Mesodermal cell (in vitro differentiated cells): ENCODE results near the gene VGF.

Experiments
- H3K27ac ChIP-seq: 2 replicates; pipeline ENCODE4 v1.7.0; 2013; ENCODE audit warnings: mild to moderate bottlenecking, low read depth, low read length, moderate library complexity; ENCODE audit not compliant: severe bottlenecking
- H3K36me3 ChIP-seq: 2 replicates; pipeline ENCODE4 v1.7.1; 2013; ENCODE audit warnings: mild to moderate bottlenecking, low read length, moderate library complexity; ENCODE audit not compliant: control insufficient read depth, insufficient read depth
- H3K4me1 ChIP-seq: one replicate; pipeline ENCODE4 v1.7.1; 2013; ENCODE audit warnings: mild to moderate bottlenecking, low read length; ENCODE audit not compliant: insufficient read depth, control insufficient read depth, poor library complexity, severe bottlenecking
- H3K4me3 ChIP-seq: 2 replicates; pipeline ENCODE4 v1.7.0; 2013; ENCODE audit warnings: low read length, control low read depth, mild to moderate bottlenecking; ENCODE audit not compliant: insufficient read depth, poor library complexity, severe bottlenecking; ENCODE audit errors: extremely low read depth
- H3K9me3 ChIP-seq: 2 replicates; pipeline ENCODE4 v1.7.1; 2013; ENCODE audit warnings: mild to moderate bottlenecking, low read length, moderate library complexity; ENCODE audit not compliant: control insufficient read depth
- WGBS, 2 experiments: methylation state at CpG; one replicate each; pipeline ENCODE4 v1.1.5; 2013; ENCODE audit warnings: missing lambda C conversion rate in 2 of 2; ENCODE audit not compliant: insufficient coverage in 2 of 2; 5-methylcytosine and 5-hydroxymethylcytosine counted together

Gene VGF

DNA sequence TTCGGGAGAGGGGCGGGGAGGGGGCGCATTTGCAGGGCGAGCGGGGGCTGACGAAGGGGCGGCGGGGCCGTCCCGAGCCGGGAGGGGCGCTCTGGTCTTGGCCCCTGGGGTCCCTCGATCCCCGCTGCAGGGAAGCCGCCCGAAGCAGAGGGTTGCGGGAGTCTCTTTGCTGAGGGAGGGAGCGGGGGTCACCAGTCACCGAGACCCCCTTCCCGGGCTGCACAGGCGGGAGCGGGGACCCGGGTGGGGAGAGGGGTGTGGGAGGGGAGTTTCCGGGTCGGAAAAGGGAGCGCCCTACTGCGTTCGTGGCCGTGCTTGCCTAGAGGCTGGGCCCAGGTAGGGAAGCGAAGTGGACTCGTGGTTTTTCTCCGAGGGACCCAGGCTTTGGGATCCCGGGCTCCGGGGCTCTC lies 10.7 kb downstream of the VGF start:
- WGBS, 2 experiments: 1% methylated on average over 19 to 30 of the region's 34 CpGs
- Histone ChIP-seq H3K4me1 (peaks cover 20% of the 10 kb centered on the region), H3K4me3 (peak overlapping the region; percentile 87), H3K9me3 (no peaks in the 10 kb centered on the region), H3K27ac (no peak overlapping the region), H3K36me3 (peaks cover 32% of the 10 kb centered on the region)

DNA sequence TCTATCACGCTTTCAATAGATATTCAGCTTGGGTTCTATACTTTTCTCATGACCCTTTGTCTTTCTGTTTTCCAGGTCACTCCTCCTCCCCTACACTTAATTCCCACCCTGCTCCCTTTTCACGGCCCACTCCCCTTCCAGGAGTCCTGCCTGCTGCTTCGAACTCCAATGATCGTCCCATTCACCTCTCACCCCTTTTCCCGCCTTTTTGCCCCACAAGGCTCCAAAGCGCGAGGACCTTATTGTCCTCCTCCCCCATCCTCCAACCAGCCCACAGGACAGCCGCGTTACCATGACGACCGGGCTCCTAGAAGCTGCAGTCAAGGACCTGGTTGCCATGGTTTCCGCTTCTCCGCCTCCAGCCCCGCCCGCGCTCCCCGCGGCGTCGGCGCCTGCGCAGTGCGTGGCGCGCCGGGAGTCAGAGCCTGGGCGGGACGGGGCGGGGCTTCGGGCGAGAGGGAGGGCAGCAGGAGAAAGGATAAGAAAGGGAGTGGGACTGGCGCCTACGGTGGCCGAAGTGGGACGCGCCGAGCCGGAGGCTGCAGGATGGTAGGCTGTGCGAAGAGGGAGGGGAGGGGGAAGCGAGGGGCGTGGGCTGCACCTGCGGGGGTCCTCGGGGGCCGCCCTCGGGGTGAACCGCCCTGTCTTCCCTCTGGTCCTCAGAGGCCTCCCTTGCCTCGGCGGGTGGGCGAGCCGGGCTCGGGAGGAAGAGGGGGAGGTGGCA lies 11.2 kb downstream of the VGF start, which contains the start of gene AP1S1:
AP1S1 (plus strand) TSS at position 508 of the 724 bp plus-strand sequence; CDS start at position 547, 39 bp downstream.
- Histone ChIP-seq H3K4me3 (peak within 1 kb of the TSS; percentile 87), H3K9me3 (no peaks in the 10 kb centered on the region), H3K4me1 (peaks cover 15% of the 10 kb centered on the region), H3K36me3 (peaks cover 28% of the 10 kb centered on the region), H3K27ac (no peak within 1 kb of the TSS)
- WGBS, 2 experiments: 1 to 5% methylated on average over 27 to 32 of the region's 51 CpGs

DNA sequence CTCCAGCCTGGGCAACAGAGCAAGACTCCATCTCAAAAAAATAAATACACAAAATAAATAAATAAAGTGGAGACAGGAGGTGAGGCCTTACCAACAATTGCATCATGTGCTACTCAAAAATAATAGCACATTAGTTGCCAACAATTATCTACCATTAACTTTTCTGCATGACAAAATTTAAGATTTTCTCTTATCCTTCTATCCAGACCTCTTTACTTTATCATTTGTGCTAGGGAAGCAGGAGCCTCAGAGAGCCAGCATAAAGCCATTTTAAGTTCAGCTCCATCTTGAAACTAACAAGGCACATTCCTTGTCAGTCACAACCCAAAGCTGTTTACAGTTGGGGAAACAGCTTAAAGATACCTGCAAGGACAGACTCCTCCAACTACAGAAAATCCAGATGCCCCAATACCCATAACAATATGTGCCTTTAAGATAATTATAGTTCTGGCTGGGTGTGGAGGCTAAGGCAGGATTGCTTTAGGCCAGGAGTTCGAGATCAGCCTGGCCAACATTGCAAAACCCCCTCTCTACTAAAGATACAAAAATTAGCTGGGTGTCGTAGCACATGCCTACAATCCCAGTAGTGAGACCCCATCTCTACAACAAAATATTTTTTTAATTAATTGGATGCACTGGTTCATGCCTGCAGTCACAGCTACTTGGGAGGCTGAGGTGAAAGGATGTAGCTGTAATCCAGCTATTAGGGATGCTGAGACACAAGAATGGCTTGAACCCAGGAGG lies 13.3 kb downstream of the VGF start:
- Histone ChIP-seq H3K4me1 (peaks cover 12% of the 10 kb centered on the region), H3K4me3 (no peak overlapping the region), H3K9me3 (no peaks in the 10 kb centered on the region), H3K27ac (no peak overlapping the region), H3K36me3 (peaks cover 10% of the 10 kb centered on the region)
- 82% methylated on average over 2 of the region's 2 CpGs; no CpG with 5 or more reads in 1 of the 2 experiments for WGBS, 2 experiments

DNA sequence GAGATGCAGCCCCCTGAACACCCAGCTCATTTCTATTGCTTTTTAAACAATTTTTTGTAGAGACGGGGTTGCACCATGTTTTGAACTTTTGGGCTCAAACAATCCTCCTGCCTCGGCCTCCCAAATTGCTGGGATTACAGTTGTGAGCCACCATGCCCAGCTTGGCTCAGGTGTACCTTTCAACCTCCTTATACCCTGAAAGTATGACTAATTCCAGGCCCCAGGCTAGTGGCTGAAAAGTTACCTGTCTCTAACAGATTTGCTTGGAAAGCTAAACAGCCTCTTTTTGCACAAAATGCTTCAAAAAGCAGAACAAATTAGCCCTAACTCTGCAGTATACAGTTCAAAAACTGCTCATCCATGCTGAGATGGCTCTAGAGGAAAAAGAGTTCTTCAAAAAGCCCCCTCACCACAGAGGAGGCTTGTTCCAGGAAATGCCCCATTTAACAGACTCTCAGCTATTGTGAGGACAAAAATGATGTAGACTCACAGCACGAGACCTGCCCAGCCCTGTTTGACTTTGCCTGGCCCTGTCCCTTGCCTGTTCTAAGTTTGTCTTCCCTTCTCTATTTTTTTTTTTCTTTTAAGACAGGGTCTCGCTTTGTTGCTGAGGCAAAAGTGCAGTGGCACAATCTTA lies 24.5 kb downstream of the VGF start:
- no peak overlapping the region for H3K27ac ChIP-seq
- WGBS, 2 experiments: 88 to 91% methylated on average over 3 to 4 of the region's 4 CpGs

DNA sequence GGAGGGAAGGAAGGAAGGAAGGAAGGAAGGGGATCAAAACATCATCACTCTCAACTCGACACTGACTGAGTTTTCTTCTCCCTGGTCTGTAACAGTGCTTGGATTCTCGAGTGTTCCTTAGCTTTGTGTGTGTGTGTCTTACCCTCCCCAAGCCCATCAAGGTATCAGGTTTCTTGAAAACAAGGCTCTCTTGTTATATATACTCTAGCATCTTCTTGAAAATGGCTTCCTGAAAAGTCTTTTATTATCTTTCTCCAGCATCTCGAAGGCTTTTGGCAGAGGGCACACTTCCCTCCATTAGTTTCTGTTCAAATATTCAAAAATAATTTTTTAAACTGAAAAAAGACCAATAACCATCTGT lies 25.1 kb downstream of the VGF start:
- peaks cover 38% of the 10 kb centered on the region for H3K4me1 ChIP-seq
- H3K9me3 ChIP-seq: no peaks in the 10 kb centered on the region
- peaks cover 26% of the 10 kb centered on the region for H3K36me3 ChIP-seq
- no peak overlapping the region for H3K4me3 ChIP-seq
- H3K27ac ChIP-seq: no peak overlapping the region
- WGBS, 2 experiments: 90 to 100% methylated on average over 1 of the region's 3 CpGs

More for the DNA sequence above, 24.5 kb downstream of the VGF start:
- Histone ChIP-seq H3K4me1 (peaks cover 36% of the 10 kb centered on the region), H3K4me3 (no peak overlapping the region), H3K36me3 (peaks cover 20% of the 10 kb centered on the region), H3K9me3 (no peaks in the 10 kb centered on the region)

DNA sequence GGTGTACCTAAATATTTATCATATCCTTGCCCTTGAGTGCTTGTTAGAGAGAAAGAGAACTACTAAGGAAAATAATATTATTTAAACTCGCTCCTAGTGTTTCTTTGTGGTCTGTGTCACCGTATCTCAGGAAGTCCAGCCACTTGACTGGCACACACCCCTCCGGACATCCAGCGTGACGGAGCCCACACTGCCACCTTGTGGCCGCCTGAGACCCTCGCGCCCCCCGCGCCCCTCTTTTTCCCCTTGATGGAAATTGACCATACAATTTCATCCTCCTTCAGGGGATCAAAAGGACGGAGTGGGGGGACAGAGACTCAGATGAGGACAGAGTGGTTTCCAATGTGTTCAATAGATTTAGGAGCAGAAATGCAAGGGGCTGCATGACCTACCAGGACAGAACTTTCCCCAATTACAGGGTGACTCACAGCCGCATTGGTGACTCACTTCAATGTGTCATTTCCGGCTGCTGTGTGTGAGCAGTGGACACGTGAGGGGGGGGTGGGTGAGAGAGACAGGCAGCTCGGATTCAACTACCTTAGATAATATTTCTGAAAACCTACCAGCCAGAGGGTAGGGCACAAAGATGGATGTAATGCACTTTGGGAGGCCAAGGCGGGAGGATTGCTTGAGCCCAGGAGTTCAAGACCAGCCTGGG lies 27.0 kb downstream of the VGF start:
- Histone ChIP-seq H3K4me3 (no peak overlapping the region), H3K27ac (peak overlapping the region; percentile 94), H3K36me3 (peaks cover 45% of the 10 kb centered on the region), H3K4me1 (peaks cover 58% of the 10 kb centered on the region), H3K9me3 (no peaks in the 10 kb centered on the region)
- WGBS, 2 experiments: 10% methylated on average over 2 to 6 of the region's 16 CpGs

DNA sequence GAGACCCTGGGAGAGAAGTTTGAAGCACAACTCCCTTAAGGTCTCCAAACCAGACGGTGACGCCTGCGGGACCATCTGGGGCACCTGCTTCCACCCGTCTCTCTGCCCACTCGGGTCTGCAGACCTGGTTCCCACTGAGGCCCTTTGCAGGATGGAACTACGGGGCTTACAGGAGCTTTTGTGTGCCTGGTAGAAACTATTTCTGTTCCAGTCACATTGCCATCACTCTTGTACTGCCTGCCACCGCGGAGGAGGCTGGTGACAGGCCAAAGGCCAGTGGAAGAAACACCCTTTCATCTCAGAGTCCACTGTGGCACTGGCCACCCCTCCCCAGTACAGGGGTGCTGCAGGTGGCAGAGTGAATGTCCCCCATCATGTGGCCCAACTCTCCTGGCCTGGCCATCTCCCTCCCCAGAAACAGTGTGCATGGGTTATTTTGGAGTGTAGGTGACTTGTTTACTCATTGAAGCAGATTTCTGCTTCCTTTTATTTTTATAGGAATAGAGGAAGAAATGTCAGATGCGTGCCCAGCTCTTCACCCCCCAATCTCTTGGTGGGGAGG lies 27.6 kb downstream of the VGF start:
- H3K9me3 ChIP-seq: no peaks in the 10 kb centered on the region
- no peak overlapping the region for H3K4me3 ChIP-seq
- 88 to 95% methylated on average over 6 to 8 of the region's 9 CpGs for WGBS, 2 experiments
- H3K36me3 ChIP-seq: peaks cover 51% of the 10 kb centered on the region
- H3K27ac ChIP-seq: peak overlapping the region; percentile 94
- H3K4me1 ChIP-seq: peaks cover 64% of the 10 kb centered on the region

DNA sequence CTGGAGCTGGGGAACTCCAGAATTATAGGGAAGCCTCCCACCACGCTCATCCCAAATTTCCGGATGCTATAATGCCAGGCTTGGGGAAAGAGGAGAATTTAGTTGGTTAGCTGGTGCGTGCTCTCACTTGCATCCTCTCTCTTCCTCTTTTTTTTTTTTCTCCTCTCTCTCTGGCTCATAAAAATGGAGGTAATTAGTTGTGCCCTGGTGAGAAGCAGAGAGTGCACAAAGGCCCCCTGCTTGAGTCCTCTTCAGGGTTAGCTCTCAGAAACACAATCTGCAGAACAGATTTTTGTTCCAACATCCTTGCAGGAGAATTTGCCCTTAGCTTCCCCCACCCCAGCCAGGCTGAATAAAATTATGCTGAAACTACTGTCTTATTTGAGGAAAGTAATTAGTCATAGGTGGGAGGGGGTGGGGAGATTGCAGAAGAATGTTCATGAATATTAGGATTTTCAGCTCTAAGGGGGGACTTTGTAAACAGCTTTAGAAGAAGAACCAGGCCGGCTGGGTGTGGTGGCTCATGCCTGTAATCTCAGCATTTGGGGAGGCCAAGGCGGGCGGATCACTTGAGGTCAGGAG lies 30.9 kb downstream of the VGF start:
- WGBS, 2 experiments: 100% methylated on average over 1 of the region's 6 CpGs; no CpG with 5 or more reads in 1 of the 2 experiments
- H3K4me3 ChIP-seq: no peak overlapping the region
- peaks cover 54% of the 10 kb centered on the region for H3K4me1 ChIP-seq
- peaks cover 83% of the 10 kb centered on the region for H3K36me3 ChIP-seq
- no peaks in the 10 kb centered on the region for H3K9me3 ChIP-seq
- H3K27ac ChIP-seq: peak overlapping the region; percentile 36

DNA sequence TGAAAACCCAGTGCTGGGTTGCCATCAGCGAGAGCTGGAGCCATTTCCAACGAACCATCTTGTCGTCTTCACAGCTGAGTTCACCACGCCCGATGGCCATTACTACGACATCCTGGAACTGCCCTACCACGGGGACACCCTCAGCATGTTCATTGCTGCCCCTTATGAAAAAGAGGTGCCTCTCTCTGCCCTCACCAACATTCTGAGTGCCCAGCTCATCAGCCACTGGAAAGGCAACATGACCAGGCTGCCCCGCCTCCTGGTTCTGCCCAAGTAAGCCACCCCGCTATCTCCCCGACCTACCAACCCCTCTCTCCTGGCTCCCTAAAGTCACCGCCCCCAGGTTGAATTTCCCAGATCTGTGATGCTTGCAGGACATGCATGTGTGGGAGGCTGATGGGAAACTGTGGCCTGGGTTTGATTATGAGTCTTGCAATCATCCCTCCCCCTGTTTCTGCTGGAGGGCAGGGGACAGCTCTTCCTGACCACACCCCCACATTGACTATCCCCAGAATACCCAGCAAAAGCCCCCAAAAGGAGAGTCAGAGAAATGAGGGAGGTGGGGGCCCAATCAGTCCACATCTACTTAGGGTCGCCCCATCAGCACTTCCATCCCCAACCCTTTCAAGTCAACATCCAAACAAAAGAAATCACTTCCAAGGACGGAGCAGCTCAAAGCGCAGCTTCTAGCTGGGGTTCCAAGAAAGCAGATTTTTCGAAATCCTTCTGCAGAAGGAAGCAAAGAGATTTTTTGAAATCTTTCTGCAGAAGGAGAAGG lies 31.6 kb downstream of the VGF start:
- H3K4me1 ChIP-seq: peaks cover 54% of the 10 kb centered on the region
- peaks cover 90% of the 10 kb centered on the region for H3K36me3 ChIP-seq
- no peaks in the 10 kb centered on the region for H3K9me3 ChIP-seq
- whole genome bisulfite sequencing, 2 experiments: 86 to 89% methylated on average over 11 to 12 of the region's 15 CpGs
- H3K27ac ChIP-seq: peak overlapping the region; percentile 36
- H3K4me3 ChIP-seq: no peak overlapping the region
